Keratinocyte (primary cell): Measurements from ENCODE around the gene CS. TPM values are rescaled to one million over a fixed set of nuclear protein-coding genes. Genes with fewer than 3 reads are reported as not detected.

Experiments
- DNase-seq: peaks from one replicate; pipeline ENCODE4 v3.0.0-alpha.2; 2011; ENCODE audit warnings: low read depth, missing footprints, low spot score
- FAIRE-seq: peaks from 2 replicates; lab custom pipeline; 2011; peaks lifted over from hg19 to GRCh38; lab: Jason Lieb, UNC
- H2AFZ ChIP-seq: 2 replicates; pipeline ENCODE4 v1.6.0; 2012; ENCODE audit warnings: low read length, control low read depth, inconsistent platforms; ENCODE audit not compliant: control insufficient read depth
- H3K27ac ChIP-seq: 2 replicates; pipeline ENCODE4 v1.5.1; 2011; ENCODE audit warnings: low read length; ENCODE audit not compliant: control insufficient read depth, insufficient read depth
- H3K27me3 ChIP-seq: 3 replicates; pipeline ENCODE4 v1.6.0; 2011; ENCODE audit warnings: low read length; ENCODE audit not compliant: control insufficient read depth, insufficient read depth; ENCODE audit errors: extremely low read depth
- H3K36me3 ChIP-seq, 2 experiments: 2 replicates in 1 of 2; 3 replicates in 1 of 2; pipeline ENCODE4 v1.5.1; 2011; ENCODE audit warnings: low read length in 2 of 2, mild to moderate bottlenecking in 1 of 2; ENCODE audit not compliant: control insufficient read depth in 2 of 2, insufficient read depth in 2 of 2; ENCODE audit errors: extremely low read depth in 1 of 2
- H3K4me1 ChIP-seq: 3 replicates; pipeline ENCODE4 v1.5.1; 2011; ENCODE audit warnings: low read length; ENCODE audit not compliant: control insufficient read depth, insufficient read depth; ENCODE audit errors: extremely low read depth
- H3K4me2 ChIP-seq: 3 replicates; pipeline ENCODE4 v1.6.0; 2011; ENCODE audit warnings: low read depth, low read length; ENCODE audit not compliant: control insufficient read depth, insufficient read depth; ENCODE audit errors: extremely low read depth
- H3K4me3 ChIP-seq, 3 experiments: fragments of 200-600 bp in 1 of 3; sonication (generic) in 1 of 3; 2 replicates in 2 of 3; 3 replicates in 1 of 3; pipeline ENCODE4 v1.5.1; 2011 to 2016; ENCODE audit warnings: low read length in 3 of 3, mild to moderate bottlenecking in 3 of 3, control low read depth in 2 of 3, inconsistent platforms in 1 of 3, low read depth in 1 of 3, mixed read lengths in 1 of 3, mixed run types in 1 of 3, moderate library complexity in 1 of 3; ENCODE audit not compliant: control insufficient read depth in 2 of 3, insufficient read depth in 2 of 3; ENCODE audit errors: extremely low read depth in 1 of 3
- H3K79me2 ChIP-seq: 2 replicates; pipeline ENCODE4 v1.6.0; 2012; ENCODE audit warnings: low read length; ENCODE audit not compliant: control insufficient read depth, insufficient read depth
- H3K9ac ChIP-seq: 3 replicates; pipeline ENCODE4 v1.6.0; 2011; ENCODE audit warnings: low read length; ENCODE audit not compliant: control insufficient read depth, insufficient read depth; ENCODE audit errors: extremely low read depth
- H3K9me1 ChIP-seq: 3 replicates; pipeline ENCODE4 v1.6.0; 2011; ENCODE audit warnings: low read length; ENCODE audit not compliant: control insufficient read depth, insufficient read depth; ENCODE audit errors: extremely low read depth
- H3K9me3 ChIP-seq: 2 replicates; pipeline ENCODE4 v1.5.1; 2012; ENCODE audit warnings: low read depth, low read length; ENCODE audit not compliant: control insufficient read depth
- H4K20me1 ChIP-seq: 3 replicates; pipeline ENCODE4 v1.6.0; 2011; ENCODE audit warnings: low read length; ENCODE audit not compliant: control insufficient read depth, insufficient read depth; ENCODE audit errors: extremely low read depth
- EZH2 ChIP-seq: IDR thresholded peaks from one replicate; pipeline ENCODE4 v1.6.1; 2012; ENCODE audit warnings: inconsistent platforms, mild to moderate bottlenecking, low read length, moderate library complexity
- dilution Hi-C: fragments of 300-500 bp; cut with MboI; formaldehyde crosslinking; loops from one replicate; pipeline ENCODE4 v1.7.0; 2020; ENCODE audit warnings: low sequenced_read_pairs; ENCODE audit not compliant: extremely low pct_ligation_motif_present
- polyA plus RNA-seq, 5 experiments: library from polyadenylated mRNA; depleted of rRNA in 3 of 5; stranded (reverse) in 3 of 5; stranded (forward) in 1 of 5; unstranded in 1 of 5; fragments of >200 nt; gene quantifications; 1 replicate in 1 of 5; 2 replicates in 3 of 5; 3 replicates in 1 of 5; pipeline versions ENCODE4 v1.2.1 to v1.2.3, GENCODE V29; 2011 to 2012; ENCODE audit warnings: missing spikeins in 2 of 5, low read depth in 1 of 5, low replicate concordance in 1 of 5
- TF ChIP-seq, protein P1 (sequence below), 3 experiments: IDR thresholded peaks in 1 of 3; conservative IDR thresholded peaks in 1 of 3; optimal IDR thresholded peaks in 1 of 3; 2 replicates in 2 of 3; 3 replicates in 1 of 3; pipeline versions ENCODE3 to v1.5.1; 2011; ENCODE audit warnings: low read length in 3 of 3, mild to moderate bottlenecking in 3 of 3, moderate library complexity in 2 of 3, control low read depth in 1 of 3, inconsistent platforms in 1 of 3; ENCODE audit not compliant: insufficient read depth in 2 of 3; ENCODE audit errors: extremely low read depth in 1 of 3

CS gene
- polyA plus RNA-seq, 1 donor (not counting 4 experiments of a cell fraction or from before 2014, with no cell fraction given), result 105 TPM

DNA sequence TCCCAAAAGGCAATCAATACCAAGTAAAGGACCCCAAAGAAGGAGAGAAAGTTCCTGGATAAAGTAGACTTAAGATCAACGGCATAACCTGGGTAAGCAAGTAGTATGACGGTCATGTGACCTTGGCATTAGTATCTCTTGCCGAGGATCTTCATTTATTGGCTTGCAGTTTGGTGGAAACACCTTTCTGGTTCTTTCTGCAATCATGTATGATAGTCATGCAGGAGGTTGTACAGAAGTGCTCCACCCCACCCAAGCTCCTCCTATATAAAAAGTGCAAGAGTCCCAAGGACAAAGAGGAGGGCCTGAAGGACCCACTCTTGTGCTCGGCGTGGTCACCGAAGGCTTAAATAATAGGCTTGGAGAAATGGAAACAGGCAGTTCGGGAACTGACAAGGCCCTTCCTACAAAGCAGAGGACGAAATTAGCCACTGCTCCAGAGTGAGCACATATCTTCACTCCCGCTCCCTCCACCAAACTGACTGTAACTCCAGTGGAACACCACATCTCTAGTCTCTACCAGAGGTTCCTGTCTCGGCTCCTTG is 750 bp downstream of the CS start:
- peaks cover 52% of the 10 kb centered on the region for H3K79me2 ChIP-seq
- H3K4me3 ChIP-seq, result peak overlapping the region; percentile 81 to 99 (median 91)
- peaks cover 6 to 11% of the 10 kb centered on the region in 2 experiments for H3K36me3 ChIP-seq
- H4K20me1 ChIP-seq, result no peaks in the 10 kb centered on the region
- peak overlapping the region; percentile 96 for H3K4me2 ChIP-seq
- DNase-seq (no peak), FAIRE-seq (peak; percentile 5)
- H3K27me3 ChIP-seq, result no peaks in the 10 kb centered on the region
- H3K27ac ChIP-seq, result peak overlapping the region; percentile 85
- H3K9me3 ChIP-seq, result no peaks in the 10 kb centered on the region
- H3K9me1 ChIP-seq, result no peaks in the 10 kb centered on the region
- dilution Hi-C loops, result no loop called here
- peaks cover 21% of the 10 kb centered on the region for H3K4me1 ChIP-seq
- H2AFZ ChIP-seq, result peak overlapping the region; percentile 65
- peak overlapping the region; percentile 96 for H3K9ac ChIP-seq
- TF ChIP-seq, protein P1, sequence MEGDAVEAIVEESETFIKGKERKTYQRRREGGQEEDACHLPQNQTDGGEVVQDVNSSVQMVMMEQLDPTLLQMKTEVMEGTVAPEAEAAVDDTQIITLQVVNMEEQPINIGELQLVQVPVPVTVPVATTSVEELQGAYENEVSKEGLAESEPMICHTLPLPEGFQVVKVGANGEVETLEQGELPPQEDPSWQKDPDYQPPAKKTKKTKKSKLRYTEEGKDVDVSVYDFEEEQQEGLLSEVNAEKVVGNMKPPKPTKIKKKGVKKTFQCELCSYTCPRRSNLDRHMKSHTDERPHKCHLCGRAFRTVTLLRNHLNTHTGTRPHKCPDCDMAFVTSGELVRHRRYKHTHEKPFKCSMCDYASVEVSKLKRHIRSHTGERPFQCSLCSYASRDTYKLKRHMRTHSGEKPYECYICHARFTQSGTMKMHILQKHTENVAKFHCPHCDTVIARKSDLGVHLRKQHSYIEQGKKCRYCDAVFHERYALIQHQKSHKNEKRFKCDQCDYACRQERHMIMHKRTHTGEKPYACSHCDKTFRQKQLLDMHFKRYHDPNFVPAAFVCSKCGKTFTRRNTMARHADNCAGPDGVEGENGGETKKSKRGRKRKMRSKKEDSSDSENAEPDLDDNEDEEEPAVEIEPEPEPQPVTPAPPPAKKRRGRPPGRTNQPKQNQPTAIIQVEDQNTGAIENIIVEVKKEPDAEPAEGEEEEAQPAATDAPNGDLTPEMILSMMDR (optimal IDR thresholded peaks at IDR 0.05 in 1 of 3, IDR thresholded peaks at IDR 0.05 in 1 of 3, conservative IDR thresholded peaks at IDR 0.05 in 1 of 3; ENCODE audit: extremely low read depth in 1 of 3, insufficient read depth in 2 of 3, low read length in 3 of 3), result no peak
- no peak for TF ChIP-seq EZH2

- no peak for FAIRE-seq
- H3K4me3 ChIP-seq, result peak overlapping the region; percentile 81 to 99 (median 91)
- no peaks in the 10 kb centered on the region for H3K9me1 ChIP-seq
- H3K4me1 ChIP-seq, result peaks cover 21% of the 10 kb centered on the region
- peak overlapping the region; percentile 96 for H3K4me2 ChIP-seq
- no peaks in the 10 kb centered on the region for H3K27me3 ChIP-seq
- no peak overlapping the region for H2AFZ ChIP-seq
- peak overlapping the region; percentile 85 for H3K27ac ChIP-seq
- H3K79me2 ChIP-seq, result peaks cover 58% of the 10 kb centered on the region
- DNase-seq, result no peak
- no peaks in the 10 kb centered on the region for H3K9me3 ChIP-seq
- peak overlapping the region; percentile 96 for H3K9ac ChIP-seq
- TF ChIP-seq, protein P1 (optimal IDR thresholded peaks at IDR 0.05 in 1 of 3, IDR thresholded peaks at IDR 0.05 in 1 of 3, conservative IDR thresholded peaks at IDR 0.05 in 1 of 3; ENCODE audit: extremely low read depth in 1 of 3, insufficient read depth in 2 of 3, low read length in 3 of 3), result no peak
- no peak for TF ChIP-seq EZH2
- peaks cover 6 to 11% of the 10 kb centered on the region in 2 experiments for H3K36me3 ChIP-seq
- dilution Hi-C loops, result no loop called here
- H4K20me1 ChIP-seq, result no peaks in the 10 kb centered on the region
Observed at GRCh38 chr12:56298828-56299227, 1.3 kb downstream of the CS start.
